Cardiac muscle cell (in vitro differentiated cells and primary cell): ENCODE data around the gene MANBA. TPM values are rescaled to one million over a fixed set of nuclear protein-coding genes. Genes with fewer than 3 reads are reported as not detected.

Experiments used
- DNase-seq, 2 donors: peaks; one replicate each; pipeline versions ENCODE4 v3.0.0 to v3.0.0-alpha.2; 2010 to 2017; ENCODE audit warnings: low read depth in 1 of 2, low spot score in 1 of 2
- H3K27ac ChIP-seq: fragments of 200-600 bp; sonication (generic); 2 replicates; pipeline ENCODE4 v1.5.1; 2016
- H3K27me3 ChIP-seq: fragments of 200-600 bp; sonication (generic); 2 replicates; pipeline ENCODE4 v1.6.0; 2016; ENCODE audit warnings: control low read depth
- H3K36me3 ChIP-seq: fragments of 200-600 bp; sonication (generic); 2 replicates; pipeline ENCODE4 v1.5.1; 2016; ENCODE audit warnings: control low read depth
- H3K4me1 ChIP-seq: fragments of 200-600 bp; sonication (generic); 2 replicates; pipeline ENCODE4 v1.8.1; 2017; ENCODE audit warnings: low read depth, mild to moderate bottlenecking, mixed run types
- H3K4me3 ChIP-seq: fragments of 200-600 bp; sonication (generic); 2 replicates; pipeline ENCODE4 v1.5.1; 2016; ENCODE audit warnings: mild to moderate bottlenecking
- H3K9me3 ChIP-seq: fragments of 200-600 bp; sonication (generic); 2 replicates; pipeline ENCODE4 v1.5.1; 2017; ENCODE audit warnings: low read depth, mild to moderate bottlenecking, control low read depth
- polyA plus RNA-seq: library from polyadenylated mRNA; unstranded; fragments of >200 nt; fragmentation: Nextera tagmentation; extraction: Ambion mirVana; gene quantifications from 2 replicates; pipeline ENCODE4 v1.2.1, GENCODE V29; 2016
- total RNA-seq: library from RNA; depleted of rRNA; stranded (reverse); fragments of >200 nt; gene quantifications from 2 replicates; pipeline ENCODE4 v1.2.3, GENCODE V29; 2016
- TF ChIP-seq, protein P1 (sequence below): IDR thresholded peaks from 2 replicates; pipeline ENCODE4 v1.5.1; 2012; ENCODE audit warnings: low read depth, mild to moderate bottlenecking, low read length

The MANBA gene
- total and polyA plus RNA-seq, 2 experiments from 2014 or later, result 49.5 to 82.3 TPM

DNA sequence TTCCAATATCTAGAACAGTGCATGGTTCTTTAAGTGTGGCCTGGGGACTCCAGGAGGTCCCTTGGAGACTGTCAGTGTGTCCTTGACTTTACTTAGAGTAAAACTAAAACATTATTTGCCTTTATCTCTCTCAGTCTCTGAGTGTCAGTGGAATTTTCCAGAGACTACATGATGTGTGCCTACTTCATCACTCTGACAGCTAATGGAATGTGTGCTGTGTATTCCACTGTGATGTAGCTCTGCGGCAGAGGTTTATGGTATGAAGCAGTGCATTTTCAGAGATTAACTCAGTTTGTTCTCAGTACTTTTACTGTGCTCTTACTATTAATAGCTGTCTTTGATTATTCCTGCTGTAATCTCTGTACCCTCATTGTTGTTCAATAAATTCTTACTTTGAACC, 85.6 kb downstream of the MANBA start:
- H3K27ac ChIP-seq, result peak overlapping the region; percentile 93
- no peaks in the 10 kb centered on the region for H3K9me3 ChIP-seq
- H3K4me3 ChIP-seq, result no peak overlapping the region
- H3K36me3 ChIP-seq, result peaks cover 6% of the 10 kb centered on the region
- no peaks in the 10 kb centered on the region for H3K27me3 ChIP-seq
- DNase-seq, result peak; percentile 62 to 88
- TF ChIP-seq, protein P1, sequence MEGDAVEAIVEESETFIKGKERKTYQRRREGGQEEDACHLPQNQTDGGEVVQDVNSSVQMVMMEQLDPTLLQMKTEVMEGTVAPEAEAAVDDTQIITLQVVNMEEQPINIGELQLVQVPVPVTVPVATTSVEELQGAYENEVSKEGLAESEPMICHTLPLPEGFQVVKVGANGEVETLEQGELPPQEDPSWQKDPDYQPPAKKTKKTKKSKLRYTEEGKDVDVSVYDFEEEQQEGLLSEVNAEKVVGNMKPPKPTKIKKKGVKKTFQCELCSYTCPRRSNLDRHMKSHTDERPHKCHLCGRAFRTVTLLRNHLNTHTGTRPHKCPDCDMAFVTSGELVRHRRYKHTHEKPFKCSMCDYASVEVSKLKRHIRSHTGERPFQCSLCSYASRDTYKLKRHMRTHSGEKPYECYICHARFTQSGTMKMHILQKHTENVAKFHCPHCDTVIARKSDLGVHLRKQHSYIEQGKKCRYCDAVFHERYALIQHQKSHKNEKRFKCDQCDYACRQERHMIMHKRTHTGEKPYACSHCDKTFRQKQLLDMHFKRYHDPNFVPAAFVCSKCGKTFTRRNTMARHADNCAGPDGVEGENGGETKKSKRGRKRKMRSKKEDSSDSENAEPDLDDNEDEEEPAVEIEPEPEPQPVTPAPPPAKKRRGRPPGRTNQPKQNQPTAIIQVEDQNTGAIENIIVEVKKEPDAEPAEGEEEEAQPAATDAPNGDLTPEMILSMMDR, result no peak
- peaks cover 59% of the 10 kb centered on the region for H3K4me1 ChIP-seq

DNA sequence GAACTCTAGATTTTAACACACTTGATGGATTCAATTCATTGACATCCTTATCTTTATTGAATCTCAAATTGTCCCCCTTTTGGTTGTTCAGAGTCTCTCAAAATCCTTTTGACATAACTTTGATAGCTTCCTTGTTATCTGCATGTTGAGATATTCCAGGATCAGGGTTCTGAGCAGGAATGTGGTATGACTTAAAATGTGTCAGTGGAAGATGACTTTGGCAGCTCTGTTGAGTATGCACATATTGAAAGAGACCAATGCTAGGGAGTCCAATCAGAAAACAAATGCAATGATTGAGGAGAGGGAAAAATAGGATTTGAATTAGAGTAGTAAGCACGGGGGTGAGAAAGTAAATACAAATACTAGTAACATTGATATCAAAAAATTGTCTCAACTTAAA, 93.8 kb downstream of the MANBA start:
- Histone ChIP-seq H3K27me3 (no peaks in the 10 kb centered on the region), H3K9me3 (no peaks in the 10 kb centered on the region), H3K36me3 (peaks cover 21% of the 10 kb centered on the region), H3K4me3 (no peak overlapping the region), H3K4me1 (peaks cover 13% of the 10 kb centered on the region), H3K27ac (peak overlapping the region; percentile 67)
- no peak for DNase-seq
- TF ChIP-seq, protein P1, result no peak

DNA sequence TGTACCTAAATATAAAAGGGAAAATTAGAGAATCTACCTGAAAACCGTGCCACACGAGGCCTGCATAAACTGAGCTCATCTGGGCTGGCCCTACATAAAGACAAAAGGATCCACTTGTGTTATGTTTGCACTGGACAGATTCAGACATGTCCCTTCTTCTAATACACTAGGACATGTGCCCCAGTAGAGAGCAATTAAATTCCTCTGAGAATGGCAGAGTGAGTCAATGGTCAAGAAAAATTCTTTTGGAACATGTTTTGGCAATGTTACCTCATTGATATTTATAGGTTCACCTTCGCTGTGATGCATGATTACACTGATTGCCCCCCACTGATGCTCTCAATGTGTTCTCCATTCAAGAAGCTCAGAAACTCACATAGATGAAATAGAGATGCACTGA, 95.2 kb downstream of the MANBA start:
- Histone ChIP-seq H3K27ac (peak overlapping the region; percentile 80), H3K27me3 (no peaks in the 10 kb centered on the region)
- TF ChIP-seq, protein P1, result no peak

DNA sequence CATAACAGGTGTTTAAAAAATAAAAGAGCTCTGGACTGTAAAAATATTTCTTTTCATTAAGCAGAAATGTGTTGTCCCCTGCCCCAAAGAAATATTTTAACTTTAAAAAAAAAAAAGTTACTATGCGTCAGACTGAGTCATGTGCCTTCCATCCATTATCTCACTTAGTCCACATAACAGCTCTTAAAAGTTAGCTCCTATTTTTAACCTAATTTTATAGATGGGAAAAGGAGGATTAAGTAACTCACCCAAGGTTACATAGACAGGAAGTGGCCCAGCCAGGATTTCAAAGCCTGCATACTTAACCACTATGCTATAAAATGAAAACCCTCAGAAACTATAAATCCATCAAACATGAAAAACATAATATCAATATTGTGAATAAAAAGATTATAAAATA, 97.7 kb downstream of the MANBA start:
- peak in 1 of 2 donors; percentile 65 for DNase-seq
- peaks cover 14% of the 10 kb centered on the region for H3K36me3 ChIP-seq
- H3K4me3 ChIP-seq, result no peak overlapping the region
- no peaks in the 10 kb centered on the region for H3K27me3 ChIP-seq
- no peak overlapping the region for H3K27ac ChIP-seq
- peaks cover 13% of the 10 kb centered on the region for H3K4me1 ChIP-seq
- TF ChIP-seq, protein P1, result no peak
- no peaks in the 10 kb centered on the region for H3K9me3 ChIP-seq

More for the DNA sequence above, 95.2 kb downstream of the MANBA start:
- no peak for DNase-seq
- Histone ChIP-seq H3K9me3 (no peaks in the 10 kb centered on the region), H3K4me3 (no peak overlapping the region), H3K36me3 (peaks cover 19% of the 10 kb centered on the region), H3K4me1 (peaks cover 13% of the 10 kb centered on the region)

DNA sequence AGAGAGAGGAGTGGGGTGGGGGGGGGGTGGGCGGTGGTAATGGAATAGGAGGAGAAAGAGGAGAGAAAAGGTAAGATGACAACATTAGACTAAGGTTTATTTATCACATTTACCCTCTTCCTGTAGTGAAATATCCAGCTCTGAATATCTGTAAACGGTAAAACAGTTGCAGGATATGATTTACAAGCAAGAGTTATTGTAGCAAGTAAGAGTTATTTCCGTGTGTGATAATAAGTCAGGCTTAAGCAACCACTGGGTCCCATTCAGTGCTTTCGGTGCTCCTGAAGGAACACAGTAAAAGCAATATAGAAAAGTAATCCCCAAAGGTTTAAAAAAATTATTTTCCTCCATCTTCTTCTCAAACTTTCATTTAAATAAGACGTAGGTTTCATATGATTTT, 103.6 kb downstream of the MANBA start:
- H3K27me3 ChIP-seq, result no peaks in the 10 kb centered on the region
- H3K27ac ChIP-seq, result no peak overlapping the region
- TF ChIP-seq, protein P1, result no peak
- no peaks in the 10 kb centered on the region for H3K9me3 ChIP-seq
- no peak for DNase-seq
- peaks cover 8% of the 10 kb centered on the region for H3K36me3 ChIP-seq
- H3K4me3 ChIP-seq, result no peak overlapping the region
- H3K4me1 ChIP-seq, result no peaks in the 10 kb centered on the region

GRCh38 chr4:102647117-102647516, 113.7 kb downstream of the MANBA start:
- DNase-seq, result no peak
- no peak overlapping the region for H3K4me3 ChIP-seq
- H3K4me1 ChIP-seq, result no peaks in the 10 kb centered on the region
- H3K27me3 ChIP-seq, result no peaks in the 10 kb centered on the region
- H3K36me3 ChIP-seq, result peaks cover 33% of the 10 kb centered on the region
- H3K9me3 ChIP-seq, result no peaks in the 10 kb centered on the region
- TF ChIP-seq, protein P1, result no peak
- no peak overlapping the region for H3K27ac ChIP-seq
